T-helper 17 cell (primary cell): ENCODE measurements around the gene CUL3. TPM values are rescaled to one million over a fixed set of nuclear protein-coding genes. Genes with fewer than 3 reads are reported as not detected.
A peak's percentile ranks its signal among the peaks of the same experiment; 100 is the strongest.

Experiments used
- ATAC-seq: fragments of 150-1000 bp; cut with Tn5 transposase; 2 replicates; pipeline ENCODE4 v1.10.0; 2021; ENCODE audit warnings: mild to moderate bottlenecking, moderate library complexity
- DNase-seq, 3 donors: peaks; one replicate each; pipeline versions ENCODE4 v3.0.0 to v3.0.0-alpha.2; 2020 to 2021
- H3K9me3 ChIP-seq: one replicate; pipeline ENCODE4 v1.7.0; 2013; ENCODE audit warnings: low read length, mild to moderate bottlenecking; ENCODE audit not compliant: control insufficient read depth, poor library complexity, severe bottlenecking
- H3K27ac Mint-ChIP-seq: one replicate; pipeline ENCODE4 v1.8.0; 2022; ENCODE audit warnings: mild to moderate bottlenecking, moderate library complexity, mixed read lengths
- H3K27me3 Mint-ChIP-seq: one replicate; pipeline ENCODE4 v1.8.0; 2022; ENCODE audit warnings: mixed read lengths
- H3K36me3 Mint-ChIP-seq: one replicate; pipeline ENCODE4 v1.8.0; 2022; ENCODE audit warnings: low read depth, mixed read lengths
- H3K4me1 Mint-ChIP-seq: one replicate; pipeline ENCODE4 v1.8.0; 2022; ENCODE audit warnings: mild to moderate bottlenecking, mixed read lengths
- H3K4me3 Mint-ChIP-seq: one replicate; pipeline ENCODE4 v1.8.0; 2022; ENCODE audit warnings: mild to moderate bottlenecking, moderate library complexity, mixed read lengths
- total RNA-seq, 4 donors: library from RNA in 2 of 4; stranded (reverse) in 2 of 4; gene quantifications; one replicate each; pipeline ENCODE4 v1.2.3 and lab custom pipeline; 2022 to 2026

Gene CUL3
- total RNA-seq, 2 donors from 2014 or later, result 94.8 to 99.7 TPM

- no peak for ATAC-seq
- H3K9me3 ChIP-seq, result no peaks in the 10 kb centered on the region
- H3K36me3 Mint-ChIP-seq, result peaks cover 2% of the 10 kb centered on the region
- peak overlapping the region; percentile 25 for H3K4me3 Mint-ChIP-seq
- DNase-seq, result no peak
- peak overlapping the region; percentile 11 for H3K27ac Mint-ChIP-seq
- peaks cover 54% of the 10 kb centered on the region for H3K4me1 Mint-ChIP-seq
- H3K27me3 Mint-ChIP-seq, result no peaks in the 10 kb centered on the region
Observed at GRCh38 chr2:224573724-224574123, 11.4 kb downstream of the CUL3 start.

- Mint-ChIP-seq H3K36me3 (peaks cover 2% of the 10 kb centered on the region), H3K27me3 (no peaks in the 10 kb centered on the region), H3K4me1 (peaks cover 60% of the 10 kb centered on the region), H3K4me3 (peak overlapping the region; percentile 9), H3K27ac (no peak overlapping the region)
- H3K9me3 ChIP-seq, result no peaks in the 10 kb centered on the region
- ATAC-seq (no peak), DNase-seq (no peak)
Observed at GRCh38 chr2:224572338-224572737, 12.8 kb downstream of the CUL3 start.

GRCh38 chr2:224570328-224570993, 14.7 kb downstream of the CUL3 start:
- H3K9me3 ChIP-seq, result no peaks in the 10 kb centered on the region
- ATAC-seq (no peak), DNase-seq (no peak)
- H3K4me3 Mint-ChIP-seq, result peak overlapping the region; percentile 61
- H3K36me3 Mint-ChIP-seq, result peaks cover 4% of the 10 kb centered on the region
- H3K27ac Mint-ChIP-seq, result no peak overlapping the region
- no peaks in the 10 kb centered on the region for H3K27me3 Mint-ChIP-seq
- H3K4me1 Mint-ChIP-seq, result peaks cover 53% of the 10 kb centered on the region

DNA sequence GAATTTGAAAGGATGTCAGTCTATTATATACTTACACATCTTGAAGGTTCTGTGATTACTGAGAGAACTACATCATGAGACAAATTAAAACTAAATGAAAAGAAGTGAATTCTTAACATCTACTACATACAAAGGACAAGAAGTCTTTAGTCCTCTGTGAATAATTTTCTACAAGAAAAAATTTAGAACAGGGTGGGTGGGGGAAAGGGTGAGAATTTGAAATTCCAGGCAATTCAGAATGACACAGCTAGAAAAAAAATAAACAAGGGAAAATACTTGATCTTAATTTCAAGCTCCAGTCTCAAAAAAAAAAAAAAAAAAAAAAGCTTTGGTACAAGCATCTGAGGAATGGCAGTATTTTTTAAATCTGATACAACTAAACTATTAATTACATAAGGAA, 15.5 kb downstream of the CUL3 start:
- Mint-ChIP-seq H3K36me3 (peaks cover 2% of the 10 kb centered on the region), H3K27ac (no peak overlapping the region), H3K4me1 (peaks cover 53% of the 10 kb centered on the region), H3K4me3 (no peak overlapping the region), H3K27me3 (no peaks in the 10 kb centered on the region)
- H3K9me3 ChIP-seq, result no peaks in the 10 kb centered on the region
- DNase-seq (no peak), ATAC-seq (no peak)

DNA sequence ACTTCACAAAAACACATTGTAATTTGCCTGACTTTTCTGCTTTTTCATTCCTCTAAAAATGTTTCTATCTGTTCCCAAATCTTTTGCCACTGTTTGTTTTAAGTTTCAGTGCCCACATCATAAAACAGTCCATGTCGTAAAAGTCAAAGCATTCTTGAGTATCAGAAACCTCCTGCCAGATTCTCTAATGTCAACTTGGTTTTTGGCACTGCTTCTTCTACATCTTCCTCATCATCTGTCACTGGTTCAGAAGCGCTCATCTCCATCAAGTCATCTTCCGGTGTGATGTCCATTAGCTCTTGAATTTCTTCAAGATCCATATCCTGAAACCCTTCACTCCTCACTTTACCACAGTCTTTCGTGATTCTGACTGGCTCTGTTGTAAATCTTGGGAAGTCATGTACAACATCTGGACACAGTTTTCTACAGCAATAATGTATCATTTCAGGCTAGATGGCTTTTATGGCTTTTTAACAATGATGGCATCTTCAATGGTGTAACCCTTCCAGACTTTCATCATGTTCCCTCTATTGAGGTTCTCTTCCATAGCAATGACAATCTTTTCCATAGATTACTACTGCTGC, 19.6 kb downstream of the CUL3 start:
- Mint-ChIP-seq H3K27ac (no peak overlapping the region), H3K27me3 (no peaks in the 10 kb centered on the region), H3K4me1 (peaks cover 46% of the 10 kb centered on the region)

DNA sequence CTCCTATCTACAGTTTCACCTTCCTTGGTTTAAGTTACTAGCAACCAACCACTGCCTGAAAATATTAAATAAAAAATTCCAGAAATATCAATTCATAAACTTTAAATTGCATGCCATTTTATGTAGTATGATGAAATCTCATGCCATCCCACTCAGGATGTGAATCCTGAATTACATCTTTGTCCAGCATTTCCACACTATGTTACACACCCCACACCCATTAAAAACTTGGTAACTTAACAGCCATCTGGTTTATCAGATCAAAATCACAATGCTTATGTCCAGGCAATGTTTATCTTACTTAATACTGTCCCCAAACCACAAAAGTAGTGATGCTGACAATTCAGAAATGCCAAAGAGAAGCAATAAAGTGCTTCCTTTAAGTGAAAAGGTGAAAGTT, 21.6 kb downstream of the CUL3 start:
- peaks cover 2% of the 10 kb centered on the region for H3K36me3 Mint-ChIP-seq
- no peak for DNase-seq
- peak overlapping the region; percentile 19 for H3K27ac Mint-ChIP-seq
- H3K27me3 Mint-ChIP-seq, result no peaks in the 10 kb centered on the region
- H3K9me3 ChIP-seq, result no peaks in the 10 kb centered on the region
- peaks cover 35% of the 10 kb centered on the region for H3K4me1 Mint-ChIP-seq
- H3K4me3 Mint-ChIP-seq, result no peak overlapping the region
- no peak for ATAC-seq

More for the DNA sequence above, 19.6 kb downstream of the CUL3 start:
- Mint-ChIP-seq H3K36me3 (peaks cover 2% of the 10 kb centered on the region), H3K4me3 (peak overlapping the region; percentile 10)
- DNase-seq, result no peak
- no peak for ATAC-seq
- H3K9me3 ChIP-seq, result no peaks in the 10 kb centered on the region

GRCh38 chr2:224562831-224563230, 22.3 kb downstream of the CUL3 start:
- Mint-ChIP-seq H3K27me3 (no peaks in the 10 kb centered on the region), H3K27ac (no peak overlapping the region), H3K4me1 (peaks cover 39% of the 10 kb centered on the region), H3K4me3 (no peak overlapping the region), H3K36me3 (peaks cover 6% of the 10 kb centered on the region)
- no peaks in the 10 kb centered on the region for H3K9me3 ChIP-seq
- ATAC-seq (no peak), DNase-seq (no peak)

- H3K27ac Mint-ChIP-seq, result no peak overlapping the region
- H3K36me3 Mint-ChIP-seq, result peaks cover 6% of the 10 kb centered on the region
- peak; percentile 24 for ATAC-seq
- peak overlapping the region; percentile 13 for H3K4me3 Mint-ChIP-seq
- H3K9me3 ChIP-seq, result no peaks in the 10 kb centered on the region
- no peak for DNase-seq
- peaks cover 38% of the 10 kb centered on the region for H3K4me1 Mint-ChIP-seq
- no peaks in the 10 kb centered on the region for H3K27me3 Mint-ChIP-seq
Observed at GRCh38 chr2:224561234-224562005, 23.7 kb downstream of the CUL3 start.

GRCh38 chr2:224560549-224560948, 24.6 kb downstream of the CUL3 start:
- ATAC-seq, result no peak
- Mint-ChIP-seq H3K36me3 (peaks cover 5% of the 10 kb centered on the region), H3K4me1 (peaks cover 38% of the 10 kb centered on the region), H3K27me3 (no peaks in the 10 kb centered on the region), H3K4me3 (no peak overlapping the region), H3K27ac (no peak overlapping the region)
- H3K9me3 ChIP-seq, result no peaks in the 10 kb centered on the region
- no peak for DNase-seq

GRCh38 chr2:224557610-224558009, 27.6 kb downstream of the CUL3 start:
- H3K9me3 ChIP-seq, result no peaks in the 10 kb centered on the region
- Mint-ChIP-seq H3K4me1 (peaks cover 31% of the 10 kb centered on the region), H3K27me3 (no peaks in the 10 kb centered on the region), H3K36me3 (peaks cover 10% of the 10 kb centered on the region), H3K4me3 (no peak overlapping the region), H3K27ac (no peak overlapping the region)
- DNase-seq (no peak), ATAC-seq (no peak)

DNA sequence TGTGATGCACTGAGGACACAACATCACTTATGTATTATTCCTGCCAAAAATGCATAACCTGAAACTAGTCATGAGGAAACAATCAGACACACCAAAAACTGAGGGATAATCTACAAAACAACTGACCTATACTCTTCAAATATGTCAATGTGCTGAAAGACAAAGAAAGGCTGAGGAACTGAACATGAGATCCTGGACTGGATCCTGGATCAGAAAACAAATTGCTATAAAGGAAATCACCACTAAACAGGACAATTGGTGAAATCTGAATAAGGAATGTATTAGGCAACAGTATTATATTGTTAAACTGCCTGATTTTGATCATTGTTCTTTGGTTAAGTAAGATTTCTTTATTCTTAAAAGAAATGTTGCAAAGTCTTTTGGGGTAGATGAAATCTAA, 28.8 kb downstream of the CUL3 start:
- no peaks in the 10 kb centered on the region for H3K9me3 ChIP-seq
- no peak overlapping the region for H3K4me3 Mint-ChIP-seq
- ATAC-seq, result no peak

GRCh38 chr2:224555823-224556366, 29.3 kb downstream of the CUL3 start:
- H3K27me3 Mint-ChIP-seq, result no peaks in the 10 kb centered on the region
- peak overlapping the region; percentile 37 for H3K27ac Mint-ChIP-seq
- peaks cover 33% of the 10 kb centered on the region for H3K4me1 Mint-ChIP-seq
- no peak for ATAC-seq
- peaks cover 10% of the 10 kb centered on the region for H3K36me3 Mint-ChIP-seq
- DNase-seq, result no peak
- H3K9me3 ChIP-seq, result no peaks in the 10 kb centered on the region
- no peak overlapping the region for H3K4me3 Mint-ChIP-seq

More for the DNA sequence above, 28.8 kb downstream of the CUL3 start:
- Mint-ChIP-seq H3K27ac (no peak overlapping the region), H3K27me3 (no peaks in the 10 kb centered on the region), H3K36me3 (peaks cover 10% of the 10 kb centered on the region), H3K4me1 (peaks cover 33% of the 10 kb centered on the region)
- no peak for DNase-seq

GRCh38 chr2:224552771-224553170, 32.4 kb downstream of the CUL3 start:
- H3K4me1 Mint-ChIP-seq, result peaks cover 33% of the 10 kb centered on the region
- H3K36me3 Mint-ChIP-seq, result peaks cover 6% of the 10 kb centered on the region
- H3K9me3 ChIP-seq, result no peaks in the 10 kb centered on the region
- ATAC-seq (no peak), DNase-seq (no peak)
- H3K27ac Mint-ChIP-seq, result no peak overlapping the region
- no peak overlapping the region for H3K4me3 Mint-ChIP-seq
- no peaks in the 10 kb centered on the region for H3K27me3 Mint-ChIP-seq
